IPS DF 6.9 (cell line): ENCODE data around the gene GALNT7.

Source experiments
- DNase-seq: peaks from one replicate; pipeline ENCODE4 v3.0.0-alpha.2; 2013; ENCODE audit warnings: low read depth, low spot score
- H3K27ac ChIP-seq: one replicate; pipeline ENCODE4 v1.5.1; 2013; ENCODE audit warnings: low read length, control low read depth
- H3K27me3 ChIP-seq: 2 replicates; pipeline ENCODE4 v1.6.1; 2013; ENCODE audit warnings: mild to moderate bottlenecking, low read length; ENCODE audit not compliant: control insufficient read depth, insufficient read depth
- H3K36me3 ChIP-seq: 2 replicates; pipeline ENCODE4 v1.6.1; 2013; ENCODE audit warnings: low read length; ENCODE audit not compliant: control insufficient read depth, insufficient read depth
- H3K4me1 ChIP-seq: 2 replicates; pipeline ENCODE4 v1.6.1; 2013; ENCODE audit warnings: low read length; ENCODE audit not compliant: control insufficient read depth, insufficient read depth
- H3K4me3 ChIP-seq: 2 replicates; pipeline ENCODE4 v1.5.1; 2013; ENCODE audit warnings: mild to moderate bottlenecking, low read length
- H3K9me3 ChIP-seq: 2 replicates; pipeline ENCODE4 v1.6.1; 2013; ENCODE audit warnings: low read length, inconsistent platforms; ENCODE audit not compliant: control insufficient read depth, insufficient read depth
- WGBS: extraction: QIAGEN DNeasy Blood & Tissue Kit; methylation state at CpG from one replicate; pipeline ENCODE4 v1.1.7; 2013; ENCODE audit warnings: mixed read lengths, missing lambda C conversion rate; ENCODE audit not compliant: insufficient read length, insufficient coverage; 5-methylcytosine and 5-hydroxymethylcytosine counted together

GALNT7 gene

GRCh38 chr4:173316060-173316459 lies 147.4 kb downstream of the GALNT7 start:
- Histone ChIP-seq H3K4me3 (no peak overlapping the region), H3K36me3 (peaks cover 4% of the 10 kb centered on the region; the same call in 1 of the 2 replicates), H3K9me3 (no peaks in the 10 kb centered on the region), H3K27ac (no peak overlapping the region), H3K27me3 (no peaks in the 10 kb centered on the region), H3K4me1 (peaks cover 1% of the 10 kb centered on the region)
- WGBS: 100% methylated on average over 1 of the region's 2 CpGs
- DNase-seq: no peak

GRCh38 chr4:173317004-173317403 lies 148.4 kb downstream of the GALNT7 start:
- no peaks in the 10 kb centered on the region for H3K9me3 ChIP-seq
- no peaks in the 10 kb centered on the region for H3K27me3 ChIP-seq
- DNase-seq: no peak
- no peak overlapping the region for H3K4me3 ChIP-seq
- no peak overlapping the region for H3K27ac ChIP-seq
- no CpG with 5 or more reads among the region's 3 CpGs for WGBS
- peaks cover 1% of the 10 kb centered on the region for H3K4me1 ChIP-seq
- peaks cover 4% of the 10 kb centered on the region; the same call in 1 of the 2 replicates for H3K36me3 ChIP-seq

DNA sequence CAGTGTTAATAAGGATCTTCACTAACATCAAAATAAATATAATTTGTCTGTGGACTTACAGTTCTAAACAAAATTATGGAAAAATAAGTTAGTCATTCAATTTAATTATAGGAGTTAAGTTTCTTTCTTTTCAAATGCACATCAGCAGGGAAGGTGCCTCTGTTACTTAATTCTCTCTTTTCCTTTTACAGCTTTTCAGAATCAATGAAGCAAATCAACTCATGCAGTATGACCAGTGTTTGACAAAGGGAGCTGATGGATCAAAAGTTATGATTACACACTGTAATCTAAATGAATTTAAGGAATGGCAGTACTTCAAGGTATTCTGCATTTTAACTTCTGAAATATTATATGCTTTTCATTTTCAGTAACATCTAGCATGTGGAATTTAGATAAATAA lies 149.6 kb downstream of the GALNT7 start:
- Histone ChIP-seq H3K27ac (no peak overlapping the region), H3K4me1 (no peaks in the 10 kb centered on the region; the same call in 1 of the 2 replicates), H3K36me3 (peaks cover 4% of the 10 kb centered on the region; the same call in 1 of the 2 replicates), H3K27me3 (no peaks in the 10 kb centered on the region), H3K9me3 (no peaks in the 10 kb centered on the region), H3K4me3 (no peak overlapping the region)
- DNase-seq: no peak

- no CpG with 5 or more reads among the region's 3 CpGs for WGBS
- no peak overlapping the region for H3K27ac ChIP-seq
- H3K27me3 ChIP-seq: no peaks in the 10 kb centered on the region
- H3K4me1 ChIP-seq: no peaks in the 10 kb centered on the region; the same call in 1 of the 2 replicates
- H3K4me3 ChIP-seq: no peak overlapping the region
- no peak for DNase-seq
- no peaks in the 10 kb centered on the region for H3K9me3 ChIP-seq
- H3K36me3 ChIP-seq: peaks cover 4% of the 10 kb centered on the region; the same call in 1 of the 2 replicates
Measured at GRCh38 chr4:173318648-173319211, 150.1 kb downstream of the GALNT7 start.

- Histone ChIP-seq H3K4me3 (no peak overlapping the region), H3K27me3 (no peaks in the 10 kb centered on the region), H3K36me3 (peaks cover 4% of the 10 kb centered on the region; the same call in 1 of the 2 replicates), H3K27ac (no peak overlapping the region), H3K9me3 (no peaks in the 10 kb centered on the region), H3K4me1 (no peaks in the 10 kb centered on the region; the same call in 1 of the 2 replicates)
- no CpG with 5 or more reads among the region's 2 CpGs for WGBS
- DNase-seq: no peak
Measured at GRCh38 chr4:173319696-173320095, 151.1 kb downstream of the GALNT7 start.

DNA sequence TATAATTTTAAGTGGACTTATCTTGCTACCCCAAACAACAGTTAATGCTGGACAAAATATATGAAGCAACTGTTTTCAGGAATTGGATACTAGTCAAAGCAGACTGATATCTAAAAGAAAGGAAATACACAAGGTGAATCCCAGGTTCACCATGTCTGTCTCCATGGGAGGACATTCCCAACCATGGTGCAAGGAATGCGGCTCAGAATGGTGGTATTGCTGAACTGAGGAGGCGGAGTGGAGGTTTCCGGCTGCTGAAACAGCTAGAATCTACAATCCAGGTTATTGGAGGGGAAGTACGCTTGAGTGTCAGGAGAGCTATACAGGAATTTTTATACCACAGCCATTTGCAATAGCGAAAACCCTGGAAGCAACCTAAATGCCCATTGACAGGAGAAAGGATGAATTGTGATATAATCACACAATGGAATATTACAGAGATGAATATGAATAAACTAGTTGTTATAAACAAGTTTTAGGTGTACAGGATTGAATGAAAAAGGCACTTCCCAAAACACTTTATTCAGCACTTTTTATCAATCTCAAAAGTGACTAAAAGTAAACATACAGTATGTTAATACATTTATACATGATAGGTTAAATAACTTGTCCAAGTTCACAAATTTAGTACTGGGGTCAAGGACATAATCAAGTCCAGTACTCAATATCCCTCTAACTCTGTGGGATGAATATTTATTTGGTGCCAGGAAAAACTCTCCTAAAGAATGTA lies 156.6 kb downstream of the GALNT7 start:
- Histone ChIP-seq H3K9me3 (no peaks in the 10 kb centered on the region), H3K4me1 (no peaks in the 10 kb centered on the region), H3K4me3 (no peak overlapping the region), H3K27me3 (no peaks in the 10 kb centered on the region), H3K36me3 (peaks cover 2% of the 10 kb centered on the region; the same call in 1 of the 2 replicates), H3K27ac (no peak overlapping the region)
- no CpG with 5 or more reads among the region's 5 CpGs for WGBS
- no peak for DNase-seq

DNA sequence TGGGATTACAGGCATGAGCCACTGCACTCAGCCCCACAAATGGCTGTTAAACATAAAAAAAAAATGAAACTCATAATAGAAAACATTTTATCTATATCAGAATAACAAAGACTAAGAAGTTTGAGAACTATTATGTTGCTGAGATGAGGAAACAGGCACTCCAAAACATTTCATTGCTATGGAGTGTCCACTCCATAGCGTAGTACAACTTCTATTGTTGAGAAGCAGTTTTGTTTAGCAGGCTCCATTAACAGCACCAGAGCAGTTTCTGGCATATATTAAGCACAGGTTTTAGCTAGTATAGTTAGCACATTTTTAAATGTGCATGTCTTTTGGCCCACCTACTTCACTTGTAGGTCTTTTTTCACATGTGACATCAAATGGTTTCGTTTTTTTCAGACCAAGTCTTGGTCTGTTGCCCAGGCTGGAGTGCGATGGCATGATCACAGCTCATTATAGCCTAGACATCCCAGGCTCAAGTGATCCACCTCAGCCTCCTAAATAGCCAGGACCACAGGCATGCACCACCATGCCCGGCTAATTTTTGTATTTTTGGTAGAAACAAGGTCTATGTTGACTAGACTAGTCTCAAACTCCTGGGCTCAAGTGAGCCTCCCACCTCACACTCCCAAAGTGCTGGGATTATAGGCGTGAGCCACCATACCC lies 159.8 kb downstream of the GALNT7 start:
- no peak overlapping the region for H3K4me3 ChIP-seq
- H3K27me3 ChIP-seq: no peaks in the 10 kb centered on the region
- no peaks in the 10 kb centered on the region for H3K9me3 ChIP-seq
- DNase-seq: no peak
- no peaks in the 10 kb centered on the region for H3K4me1 ChIP-seq
- WGBS: no CpG with 5 or more reads among the region's 5 CpGs
- H3K36me3 ChIP-seq: peaks cover 7% of the 10 kb centered on the region; the same call in 1 of the 2 replicates
- no peak overlapping the region for H3K27ac ChIP-seq

DNA sequence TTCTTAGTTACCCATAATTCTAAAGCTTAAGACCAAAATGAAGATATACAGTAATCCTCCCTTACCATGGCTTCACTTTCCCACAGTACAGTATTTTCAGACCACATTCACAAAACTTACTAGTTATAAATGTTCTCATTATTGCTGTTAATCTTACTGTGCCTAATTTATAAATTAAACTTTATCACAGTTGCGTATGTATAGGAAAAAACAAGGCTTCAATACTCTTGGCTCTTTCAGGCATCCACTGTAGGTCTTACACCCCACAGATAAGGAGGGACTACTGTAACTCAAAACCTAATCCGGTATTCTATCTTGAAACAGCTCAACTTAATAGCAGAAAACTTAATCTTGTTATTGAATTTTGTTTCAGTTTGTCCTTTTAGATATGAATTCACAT lies 162.0 kb downstream of the GALNT7 start:
- no peak for DNase-seq
- peaks cover 7% of the 10 kb centered on the region; the same call in 1 of the 2 replicates for H3K36me3 ChIP-seq

DNA sequence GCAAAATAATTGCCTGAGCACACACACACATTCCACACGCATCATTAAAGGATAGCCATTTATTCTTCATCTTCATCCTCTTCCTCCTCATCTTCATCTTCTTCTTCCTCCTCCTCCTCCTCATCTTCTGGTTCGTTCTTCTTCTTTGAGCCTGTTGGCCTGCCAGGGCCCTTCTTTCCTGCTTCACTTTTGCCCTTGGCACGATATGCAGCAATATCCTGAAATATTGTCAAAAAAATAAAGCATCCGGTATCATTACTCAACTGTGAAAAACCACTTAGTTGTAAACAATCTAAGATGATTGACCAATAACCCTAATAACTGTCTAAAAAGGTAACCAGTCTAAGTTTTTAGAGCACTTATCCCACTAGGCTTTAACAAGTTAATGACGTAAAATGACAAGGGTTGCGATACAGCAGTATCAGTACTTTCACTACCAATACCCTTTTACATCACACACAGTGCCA lies 163.4 kb downstream of the GALNT7 start:
- H3K9me3 ChIP-seq: no peaks in the 10 kb centered on the region
- WGBS: 100% methylated on average over 1 of the region's 6 CpGs
- H3K27ac ChIP-seq: no peak overlapping the region
- H3K4me1 ChIP-seq: no peaks in the 10 kb centered on the region
- H3K36me3 ChIP-seq: peaks cover 7% of the 10 kb centered on the region; the same call in 1 of the 2 replicates
- H3K4me3 ChIP-seq: no peak overlapping the region
- no peak for DNase-seq
- H3K27me3 ChIP-seq: no peaks in the 10 kb centered on the region

More for the DNA sequence above, 162.0 kb downstream of the GALNT7 start:
- H3K4me1 ChIP-seq: no peaks in the 10 kb centered on the region
- H3K9me3 ChIP-seq: no peaks in the 10 kb centered on the region
- no peaks in the 10 kb centered on the region for H3K27me3 ChIP-seq
- no CpG with 5 or more reads among the region's 2 CpGs for WGBS
- H3K27ac ChIP-seq: no peak overlapping the region
- no peak overlapping the region for H3K4me3 ChIP-seq

DNA sequence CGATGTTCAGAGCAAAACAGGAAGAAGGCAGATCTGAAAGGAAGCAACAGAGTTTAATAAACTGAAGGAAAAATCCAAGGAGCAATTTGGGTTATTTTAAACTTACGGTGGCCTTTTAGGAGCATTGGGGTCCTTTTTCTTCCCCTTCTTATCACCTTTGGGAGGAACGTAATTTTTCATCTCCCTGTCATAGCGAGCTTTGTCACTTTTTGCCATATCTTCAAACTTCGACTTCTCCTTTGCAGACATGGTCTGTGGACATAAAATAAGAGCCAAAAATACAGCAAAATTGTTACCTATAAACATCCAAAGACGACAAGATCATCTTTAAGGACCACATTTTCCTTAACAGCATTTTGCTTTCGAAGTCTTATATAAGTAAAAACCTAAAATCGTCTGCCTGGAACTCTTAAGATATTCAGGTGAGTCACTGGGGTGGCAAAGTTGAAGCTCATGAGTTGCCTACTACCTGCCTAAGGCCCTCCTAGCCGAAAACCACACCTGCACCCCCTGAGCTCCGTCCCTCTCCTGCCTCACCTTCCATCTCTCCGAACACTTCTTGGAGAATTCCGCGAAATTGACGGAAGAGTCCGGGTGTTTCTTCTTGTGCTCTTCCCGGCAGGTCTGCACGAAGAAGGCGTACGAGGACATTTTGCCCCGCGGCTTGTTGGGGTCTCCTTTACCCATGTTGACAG lies 164.5 kb downstream of the GALNT7 start:
- peaks cover 7% of the 10 kb centered on the region; the same call in 1 of the 2 replicates for H3K36me3 ChIP-seq
- peak overlapping the region; percentile 88 for H3K4me3 ChIP-seq
- no peak for DNase-seq
- WGBS: no CpG with 5 or more reads among the region's 21 CpGs
- H3K4me1 ChIP-seq: no peaks in the 10 kb centered on the region
- no peaks in the 10 kb centered on the region for H3K27me3 ChIP-seq
- H3K27ac ChIP-seq: no peak overlapping the region
- H3K9me3 ChIP-seq: no peaks in the 10 kb centered on the region
